Mesothelial cell of epicardium (in vitro differentiated cells): Measurements from ENCODE around the gene CALN1. TPM values are rescaled to one million over a fixed set of nuclear protein-coding genes. Genes with fewer than 3 reads are reported as not detected.

Source experiments
- DNase-seq, 2 experiments: peaks; one replicate each; pipeline ENCODE4 v3.0.0; 2021; ENCODE audit warnings: low spot score in 2 of 2; ENCODE audit not compliant: unreplicated experiment in 2 of 2
- H3K27ac Mint-ChIP-seq: 2 replicates; pipeline ENCODE4 v1.8.0; 2021; ENCODE audit warnings: mixed read lengths
- H3K27me3 Mint-ChIP-seq: 2 replicates; pipeline ENCODE4 v1.8.0; 2021; ENCODE audit warnings: low read depth, mixed read lengths
- H3K36me3 Mint-ChIP-seq: 2 replicates; pipeline ENCODE4 v1.8.0; 2021; ENCODE audit warnings: mixed read lengths
- H3K4me1 Mint-ChIP-seq: 2 replicates; pipeline ENCODE4 v1.8.0; 2021; ENCODE audit warnings: mixed read lengths
- H3K4me3 Mint-ChIP-seq: 2 replicates; pipeline ENCODE4 v1.8.0; 2021; ENCODE audit warnings: mild to moderate bottlenecking, moderate library complexity, mixed read lengths
- H3K9me3 Mint-ChIP-seq: 2 replicates; pipeline ENCODE4 v1.8.0; 2021; ENCODE audit warnings: mixed read lengths
- total RNA-seq: library from RNA; stranded (reverse); gene quantifications from 3 replicates; pipeline ENCODE4 v1.2.1, GENCODE V29; 2021
- TF ChIP-seq, protein P1 (sequence below): fragments of 200-600 bp; sonication (generic); IDR thresholded peaks from one replicate; pipeline ENCODE4 v1.5.0; 2021; ENCODE audit warnings: antibody characterized with exemption; ENCODE audit not compliant: unreplicated experiment

CALN1 gene
- total RNA-seq, 1 donor from 2014 or later, result 1.1 TPM

DNA sequence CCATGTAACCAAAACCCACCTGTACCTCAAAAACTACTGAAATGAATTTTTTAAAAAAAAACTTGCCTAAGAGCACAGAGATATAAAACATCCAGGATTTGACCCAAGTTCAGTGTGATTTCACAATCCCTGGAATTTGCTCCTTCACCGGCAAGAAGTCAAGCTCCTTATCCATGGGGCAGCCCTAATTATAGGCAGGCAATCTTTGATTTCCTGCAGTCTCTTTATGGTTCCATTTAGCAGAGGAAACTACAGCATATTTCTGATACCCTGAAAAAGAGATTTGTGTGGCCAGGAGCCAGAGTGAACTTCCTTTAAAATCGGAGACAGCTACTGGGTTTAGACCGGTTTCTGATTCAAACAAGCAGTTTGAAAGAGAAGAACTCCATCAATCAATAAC, 154.1 kb downstream of the CALN1 start:
- H3K9me3 Mint-ChIP-seq, result peaks cover 12% of the 10 kb centered on the region
- no peak for DNase-seq
- TF ChIP-seq, protein P1, sequence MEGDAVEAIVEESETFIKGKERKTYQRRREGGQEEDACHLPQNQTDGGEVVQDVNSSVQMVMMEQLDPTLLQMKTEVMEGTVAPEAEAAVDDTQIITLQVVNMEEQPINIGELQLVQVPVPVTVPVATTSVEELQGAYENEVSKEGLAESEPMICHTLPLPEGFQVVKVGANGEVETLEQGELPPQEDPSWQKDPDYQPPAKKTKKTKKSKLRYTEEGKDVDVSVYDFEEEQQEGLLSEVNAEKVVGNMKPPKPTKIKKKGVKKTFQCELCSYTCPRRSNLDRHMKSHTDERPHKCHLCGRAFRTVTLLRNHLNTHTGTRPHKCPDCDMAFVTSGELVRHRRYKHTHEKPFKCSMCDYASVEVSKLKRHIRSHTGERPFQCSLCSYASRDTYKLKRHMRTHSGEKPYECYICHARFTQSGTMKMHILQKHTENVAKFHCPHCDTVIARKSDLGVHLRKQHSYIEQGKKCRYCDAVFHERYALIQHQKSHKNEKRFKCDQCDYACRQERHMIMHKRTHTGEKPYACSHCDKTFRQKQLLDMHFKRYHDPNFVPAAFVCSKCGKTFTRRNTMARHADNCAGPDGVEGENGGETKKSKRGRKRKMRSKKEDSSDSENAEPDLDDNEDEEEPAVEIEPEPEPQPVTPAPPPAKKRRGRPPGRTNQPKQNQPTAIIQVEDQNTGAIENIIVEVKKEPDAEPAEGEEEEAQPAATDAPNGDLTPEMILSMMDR, result no peak
- H3K27ac Mint-ChIP-seq, result no peak overlapping the region
- H3K27me3 Mint-ChIP-seq, result peaks cover 23% of the 10 kb centered on the region
- H3K36me3 Mint-ChIP-seq, result no peaks in the 10 kb centered on the region
- no peak overlapping the region for H3K4me3 Mint-ChIP-seq
- no peaks in the 10 kb centered on the region for H3K4me1 Mint-ChIP-seq

DNA sequence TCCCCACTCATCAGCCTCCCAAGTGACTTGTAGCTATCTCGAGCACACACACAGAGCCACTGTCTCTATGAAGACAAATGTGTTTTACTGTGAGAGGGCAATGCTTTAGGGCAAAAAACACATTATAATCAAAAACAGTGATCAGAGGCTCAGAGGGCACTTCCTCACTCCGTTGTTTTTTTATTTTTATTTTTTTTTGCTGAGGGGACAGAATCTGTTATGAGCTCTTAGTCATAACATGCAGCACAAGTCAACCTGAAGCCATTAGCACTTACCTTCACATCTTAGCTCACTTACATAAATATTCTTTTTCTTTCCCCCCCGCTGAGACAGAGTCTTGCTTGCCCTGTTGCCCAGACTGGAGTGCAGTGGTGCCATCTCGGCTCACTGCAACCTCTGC, 157.7 kb downstream of the CALN1 start:
- Mint-ChIP-seq H3K9me3 (peaks cover 29% of the 10 kb centered on the region), H3K4me3 (no peak overlapping the region), H3K4me1 (no peaks in the 10 kb centered on the region), H3K27ac (no peak overlapping the region), H3K36me3 (no peaks in the 10 kb centered on the region), H3K27me3 (peaks cover 13% of the 10 kb centered on the region)
- TF ChIP-seq, protein P1, result no peak
- no peak for DNase-seq

GRCh38 chr7:72249106-72249505, 163.0 kb downstream of the CALN1 start:
- H3K9me3 Mint-ChIP-seq, result peaks cover 28% of the 10 kb centered on the region
- H3K27ac Mint-ChIP-seq, result no peak overlapping the region
- H3K36me3 Mint-ChIP-seq, result no peaks in the 10 kb centered on the region
- TF ChIP-seq, protein P1, result no peak
- DNase-seq, result no peak
- no peaks in the 10 kb centered on the region for H3K4me1 Mint-ChIP-seq
- no peak overlapping the region for H3K4me3 Mint-ChIP-seq
- peaks cover 11% of the 10 kb centered on the region for H3K27me3 Mint-ChIP-seq

DNA sequence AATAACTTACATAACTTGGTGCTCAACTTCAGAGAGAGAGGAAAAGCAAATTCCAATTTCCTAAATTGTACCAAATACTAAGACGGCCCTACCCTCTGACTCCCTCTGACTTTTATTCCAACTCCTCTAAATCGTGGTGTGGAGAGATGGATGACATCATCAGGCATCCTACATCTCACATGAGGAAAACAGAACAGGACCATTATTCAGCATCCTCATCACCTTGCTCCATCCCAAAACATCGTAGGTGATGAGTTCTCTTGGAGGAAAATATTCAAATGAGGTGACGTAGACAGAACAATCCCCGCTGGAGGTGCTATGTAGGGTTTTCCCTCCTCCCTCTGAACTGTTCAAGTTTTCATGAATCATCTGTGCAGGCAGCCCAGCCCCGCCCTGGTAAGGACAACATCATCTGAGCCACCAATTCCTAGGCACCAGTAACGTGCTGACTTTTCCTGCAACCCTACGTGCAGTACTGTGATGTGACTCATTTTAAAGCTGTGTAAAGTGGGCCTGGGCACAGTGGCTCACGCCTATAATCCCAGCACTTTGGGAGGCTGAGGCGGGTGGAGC, 167.2 kb downstream of the CALN1 start:
- Mint-ChIP-seq H3K4me1 (no peaks in the 10 kb centered on the region), H3K36me3 (no peaks in the 10 kb centered on the region), H3K27me3 (peaks cover 24% of the 10 kb centered on the region), H3K9me3 (peaks cover 13% of the 10 kb centered on the region), H3K27ac (no peak overlapping the region), H3K4me3 (no peak overlapping the region)
- DNase-seq, result no peak
- TF ChIP-seq, protein P1, result no peak

- Mint-ChIP-seq H3K4me1 (no peaks in the 10 kb centered on the region), H3K4me3 (no peak overlapping the region), H3K27ac (no peak overlapping the region), H3K27me3 (peaks cover 35% of the 10 kb centered on the region), H3K9me3 (peaks cover 1% of the 10 kb centered on the region), H3K36me3 (no peaks in the 10 kb centered on the region)
- DNase-seq, result no peak
- TF ChIP-seq, protein P1, result no peak
Measured at GRCh38 chr7:72243329-72243728, 168.8 kb downstream of the CALN1 start.

DNA sequence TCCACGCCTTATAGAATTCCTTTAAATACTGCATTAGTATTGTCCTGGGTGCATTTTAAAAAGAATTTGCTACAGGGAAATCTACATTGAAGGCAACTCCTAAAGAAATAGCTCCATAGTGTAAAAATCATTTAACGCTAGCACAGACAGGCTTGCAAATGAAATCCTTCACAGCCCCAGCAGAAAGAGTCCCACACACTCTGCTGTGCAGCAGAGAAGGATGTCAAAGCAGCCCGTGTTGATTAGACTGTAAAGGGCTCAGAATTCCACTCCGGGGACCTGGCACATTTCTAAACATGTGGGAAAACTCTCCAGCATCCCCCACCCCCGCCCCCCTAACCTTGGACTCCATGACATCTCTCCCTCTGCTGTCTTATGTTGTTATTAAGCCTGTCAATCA, 176.8 kb downstream of the CALN1 start:
- Mint-ChIP-seq H3K9me3 (no peaks in the 10 kb centered on the region), H3K4me1 (peaks cover 2% of the 10 kb centered on the region), H3K4me3 (no peak overlapping the region), H3K27ac (no peak overlapping the region), H3K36me3 (no peaks in the 10 kb centered on the region), H3K27me3 (peaks cover 29% of the 10 kb centered on the region)
- TF ChIP-seq, protein P1, result no peak
- no peak for DNase-seq
